Cortex of kidney (tissue), 1 donor: ENCODE measurements around the gene SRP9.

ENCODE experiments used
- DNase-seq: peaks from one replicate; lab custom pipeline; 2025; lab: John Stamatoyannopoulos, UW

Gene SRP9

GRCh38 chr1:225777583-225778336 is at the start of gene SRP9:
Gene SRP9, plus strand, starts transcription at chr1:225777826. Its CDS starts 115 bp downstream, at chr1:225777941.
- DNase-seq, result peak; percentile 89

GRCh38 chr1:225731491-225731890 is 46.1 kb upstream of the SRP9 start:
- DNase-seq, result no peak

GRCh38 chr1:225733254-225733653 is 44.4 kb upstream of the SRP9 start:
- DNase-seq, result no peak

GRCh38 chr1:225735252-225736149 is 42.1 kb upstream of the SRP9 start:
- DNase-seq, result no peak

GRCh38 chr1:225736437-225737098 is 41.1 kb upstream of the SRP9 start:
- DNase-seq, result no peak

GRCh38 chr1:225737161-225737560 is 40.5 kb upstream of the SRP9 start:
- DNase-seq, result no peak

GRCh38 chr1:225737866-225738265 is 39.8 kb upstream of the SRP9 start:
- no peak for DNase-seq

GRCh38 chr1:225738763-225739162 is 38.9 kb upstream of the SRP9 start:
- DNase-seq, result no peak

GRCh38 chr1:225739542-225740107 is 38.0 kb upstream of the SRP9 start:
- DNase-seq, result no peak

GRCh38 chr1:225744745-225745144 is 32.9 kb upstream of the SRP9 start:
- no peak for DNase-seq

GRCh38 chr1:225745273-225745672 is 32.4 kb upstream of the SRP9 start:
- no peak for DNase-seq

- no peak for DNase-seq
Measured at GRCh38 chr1:225746361-225747179, 31.1 kb upstream of the SRP9 start.

- no peak for DNase-seq
Measured at GRCh38 chr1:225747566-225747965, 30.1 kb upstream of the SRP9 start.

- no peak for DNase-seq
Measured at GRCh38 chr1:225748529-225748928, 29.1 kb upstream of the SRP9 start.

- no peak for DNase-seq
Measured at GRCh38 chr1:225749706-225750105, 27.9 kb upstream of the SRP9 start.

GRCh38 chr1:225750420-225750819 is 27.2 kb upstream of the SRP9 start:
- DNase-seq, result no peak

GRCh38 chr1:225750875-225751824 is 26.5 kb upstream of the SRP9 start:
- DNase-seq, result no peak

- no peak for DNase-seq
Measured at GRCh38 chr1:225752245-225752644, 25.4 kb upstream of the SRP9 start.

- DNase-seq, result no peak
Measured at GRCh38 chr1:225754940-225755641, 22.5 kb upstream of the SRP9 start.
